K562 (cell line): ENCODE measurements around the gene ERICH6. TPM values are rescaled to one million over a fixed set of nuclear protein-coding genes. Genes with fewer than 3 reads are reported as not detected.

ENCODE experiments used
- CBFB ChIP-seq: sonication (generic); formaldehyde crosslinking; IDR thresholded peaks from 2 replicates; pipeline ENCODE4 v1.4.0; 2020; ENCODE audit warnings: mild to moderate bottlenecking, missing genetic modification reagents
- CCNT2 ChIP-seq: IDR thresholded peaks from 2 replicates; pipeline ENCODE4 v1.6.1; 2011; ENCODE audit warnings: borderline replicate concordance, low read depth, mild to moderate bottlenecking, moderate library complexity, mixed read lengths, low read length; ENCODE audit not compliant: insufficient read length; ENCODE audit errors: extremely low read depth
- EHMT2 ChIP-seq: fragments of 450-650 bp; IDR thresholded peaks from 2 replicates; pipeline ENCODE4 v1.6.1; 2018; ENCODE audit warnings: antibody characterized with exemption
- GABPB2 ChIP-seq: fragments of 250-450 bp; sonication (Bioruptor Pico); conservative IDR thresholded peaks from 2 replicates; pipeline ENCODE4 v1.5.1; 2021; ENCODE audit warnings: mild to moderate bottlenecking
- MED1 ChIP-seq: sonication (generic); formaldehyde crosslinking; IDR thresholded peaks from 2 replicates; pipeline ENCODE4 v1.8.1; 2023; ENCODE audit warnings: missing genetic modification reagents, borderline replicate concordance
- NFIX ChIP-seq: fragments of 250-450 bp; sonication (Bioruptor Pico); IDR thresholded peaks from 2 replicates; pipeline ENCODE4 v1.4.0; 2020; ENCODE audit warnings: low read depth, mild to moderate bottlenecking, moderate library complexity
- RBFOX2 ChIP-seq: fragments of 200-400 bp; formaldehyde crosslinking; IDR thresholded peaks from 2 replicates; pipeline ENCODE4 v1.6.1; 2017; ENCODE audit warnings: low read depth, mild to moderate bottlenecking, low read length, moderate library complexity
- SRSF9 ChIP-seq: fragments of 200-400 bp; formaldehyde crosslinking; IDR thresholded peaks from 2 replicates; pipeline ENCODE4 v1.6.1; 2017; ENCODE audit warnings: low read depth, low read length, borderline replicate concordance
- TCF7L2 ChIP-seq: fragments of 150-350 bp; IDR thresholded peaks from 2 replicates; pipeline ENCODE4 v1.6.1; 2016; ENCODE audit warnings: low read depth, mild to moderate bottlenecking, low read length, moderate library complexity
- TEAD2 ChIP-seq: fragments of 450-650 bp; IDR thresholded peaks from 2 replicates; pipeline ENCODE4 v1.6.1; 2016; ENCODE audit warnings: missing genetic modification characterization, control low read depth, missing compliant biosample characterization
- ZNF232 ChIP-seq: sonication (generic); formaldehyde crosslinking; IDR thresholded peaks from 2 replicates; pipeline ENCODE4 v1.8.0; 2022; ENCODE audit warnings: mild to moderate bottlenecking, missing genetic modification reagents
- ZNF24 ChIP-seq: fragments of 450-650 bp; IDR thresholded peaks from 2 replicates; pipeline ENCODE4 v1.6.1; 2016
- ZNF431 ChIP-seq: sonication (generic); formaldehyde crosslinking; IDR thresholded peaks from 2 replicates; pipeline ENCODE4 v1.8.0; 2022; ENCODE audit warnings: mild to moderate bottlenecking, missing genetic modification reagents
- ZNF764 ChIP-seq: fragments of 250-450 bp; sonication (Bioruptor Pico); IDR thresholded peaks from 2 replicates; pipeline ENCODE4 v1.4.0; 2020; ENCODE audit warnings: low read depth, mild to moderate bottlenecking, moderate library complexity
- polyA plus RNA-seq, 8 experiments: library from polyadenylated mRNA; depleted of rRNA in 4 of 8; stranded (reverse) in 5 of 8; unstranded in 3 of 8; fragments of >200 nt; fragmentation: Nextera tagmentation in 2 of 8; fragmentation: Illumina TruSeq in 1 of 8; extraction: Ambion mirVana in 2 of 8; extraction: Trizol in 1 of 8; gene quantifications; 2 replicates each; pipeline versions ENCODE4 v1.2.1 to v1.2.3, GENCODE V29; 2011 to 2014; ENCODE audit warnings: inconsistent platforms in 1 of 8, missing spikeins in 1 of 8
- total RNA-seq, 7 experiments: library from RNA; depleted of rRNA in 6 of 7; stranded (reverse); fragments of >200 nt in 6 of 7; fragmentation: Illumina TruSeq in 2 of 7; extraction: Trizol in 2 of 7; gene quantifications; 2 replicates each; pipeline versions ENCODE4 v1.2.1 to v1.2.3, GENCODE V29; 2011 to 2021; ENCODE audit warnings: low replicate concordance in 1 of 7
- TF ChIP-seq, protein P1 (sequence below): fragments of 200-800 bp; sonication (Bioruptor generic); IDR thresholded peaks from 2 replicates; pipeline ENCODE4 v1.6.1; 2017; ENCODE audit warnings: missing genetic modification characterization, missing compliant biosample characterization
- TF ChIP-seq, protein P2 (sequence below): fragments of 250-450 bp; sonication (Bioruptor Pico); IDR thresholded peaks from 2 replicates; pipeline ENCODE4 v1.8.0; 2022; ENCODE audit warnings: moderate library complexity, mild to moderate bottlenecking, inconsistent platforms
- TF ChIP-seq, protein P3 (sequence below): IDR thresholded peaks from 3 replicates; pipeline ENCODE4 v1.6.1; 2011; ENCODE audit warnings: borderline replicate concordance, mild to moderate bottlenecking, moderate library complexity; ENCODE audit not compliant: insufficient read length; ENCODE audit errors: extremely low read depth
- TF ChIP-seq, protein P4 (sequence below): fragments of 450-650 bp; IDR thresholded peaks from 2 replicates; pipeline ENCODE4 v1.6.1; 2016; ENCODE audit warnings: low read depth, mild to moderate bottlenecking, moderate library complexity
- TF ChIP-seq, protein P5 (sequence below), 2 experiments: fragments of 200-800 bp in 1 of 2; sonication (Bioruptor generic) in 1 of 2; sonication (generic) in 1 of 2; formaldehyde crosslinking in 1 of 2; IDR thresholded peaks in 1 of 2; conservative IDR thresholded peaks in 1 of 2; 2 replicates each; pipeline versions ENCODE4 v1.5.0 to v1.6.1; 2016 to 2020; ENCODE audit warnings: missing compliant biosample characterization in 1 of 2, missing genetic modification characterization in 1 of 2, missing genetic modification reagents in 1 of 2

The ERICH6 gene
- total and polyA plus RNA-seq, 9 of the 15 experiments (the other 6 are each of a cell fraction or from before 2014, with no cell fraction given) = not detected

DNA sequence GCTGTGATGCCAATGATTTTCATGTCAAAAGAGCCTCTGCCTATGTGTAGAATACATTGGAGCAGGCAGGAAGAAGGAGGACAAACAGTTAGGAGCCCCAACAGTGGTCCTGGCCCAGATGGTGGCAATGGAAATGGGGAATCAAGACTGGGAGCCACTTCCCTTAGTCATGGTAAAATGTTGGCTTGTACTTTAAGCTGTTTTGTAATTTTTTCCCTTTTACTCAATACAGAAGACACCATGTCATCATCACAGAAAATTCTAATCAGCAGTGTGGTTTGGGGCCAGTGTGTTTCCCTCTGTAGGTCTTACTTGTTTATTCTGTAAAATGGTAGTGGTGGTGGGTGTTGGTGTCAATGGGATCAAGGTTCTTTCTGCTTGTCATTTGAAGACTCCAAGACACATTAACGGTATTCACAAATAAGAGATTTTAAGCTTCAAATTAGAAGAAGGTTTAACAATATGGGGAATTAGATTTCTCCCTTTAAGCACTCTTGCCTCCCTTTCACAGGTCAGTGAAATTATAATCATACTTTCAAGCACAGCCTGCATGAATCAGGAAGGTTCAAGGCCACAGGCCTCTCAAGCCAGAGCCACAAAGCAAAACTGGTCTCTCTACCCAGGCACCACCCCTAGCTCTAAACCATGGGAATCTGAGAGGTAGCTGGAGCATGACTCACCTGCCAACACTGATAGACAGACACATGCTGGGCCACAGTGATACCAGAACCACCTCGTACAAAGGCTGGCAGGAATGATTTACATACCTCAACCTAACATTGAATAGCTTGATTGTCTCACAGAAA is 34.4 kb upstream of the ERICH6 start (continued):
- TF ChIP-seq, protein P1, sequence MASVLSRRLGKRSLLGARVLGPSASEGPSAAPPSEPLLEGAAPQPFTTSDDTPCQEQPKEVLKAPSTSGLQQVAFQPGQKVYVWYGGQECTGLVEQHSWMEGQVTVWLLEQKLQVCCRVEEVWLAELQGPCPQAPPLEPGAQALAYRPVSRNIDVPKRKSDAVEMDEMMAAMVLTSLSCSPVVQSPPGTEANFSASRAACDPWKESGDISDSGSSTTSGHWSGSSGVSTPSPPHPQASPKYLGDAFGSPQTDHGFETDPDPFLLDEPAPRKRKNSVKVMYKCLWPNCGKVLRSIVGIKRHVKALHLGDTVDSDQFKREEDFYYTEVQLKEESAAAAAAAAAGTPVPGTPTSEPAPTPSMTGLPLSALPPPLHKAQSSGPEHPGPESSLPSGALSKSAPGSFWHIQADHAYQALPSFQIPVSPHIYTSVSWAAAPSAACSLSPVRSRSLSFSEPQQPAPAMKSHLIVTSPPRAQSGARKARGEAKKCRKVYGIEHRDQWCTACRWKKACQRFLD = 0 out of 2 replicates have a peak, but pooled peaks have one; percentile 2
- TF ChIP-seq GABPB2 (no peak), ZNF24 (no peak), MED1 (CRISPR knock-in tag) (no peak), CCNT2 (peak; percentile 46), TEAD2 (tag) (no peak), ZNF431 (CRISPR knock-in tag) (no peak), NFIX (CRISPR knock-in tag) (no peak), TCF7L2 (no peak), ZNF764 (no peak), SRSF9 (no peak), ZNF232 (CRISPR knock-in tag) (no peak), CBFB (CRISPR knock-in tag) (no peak), RBFOX2 (no peak), EHMT2 (no peak)
- TF ChIP-seq, protein P2, sequence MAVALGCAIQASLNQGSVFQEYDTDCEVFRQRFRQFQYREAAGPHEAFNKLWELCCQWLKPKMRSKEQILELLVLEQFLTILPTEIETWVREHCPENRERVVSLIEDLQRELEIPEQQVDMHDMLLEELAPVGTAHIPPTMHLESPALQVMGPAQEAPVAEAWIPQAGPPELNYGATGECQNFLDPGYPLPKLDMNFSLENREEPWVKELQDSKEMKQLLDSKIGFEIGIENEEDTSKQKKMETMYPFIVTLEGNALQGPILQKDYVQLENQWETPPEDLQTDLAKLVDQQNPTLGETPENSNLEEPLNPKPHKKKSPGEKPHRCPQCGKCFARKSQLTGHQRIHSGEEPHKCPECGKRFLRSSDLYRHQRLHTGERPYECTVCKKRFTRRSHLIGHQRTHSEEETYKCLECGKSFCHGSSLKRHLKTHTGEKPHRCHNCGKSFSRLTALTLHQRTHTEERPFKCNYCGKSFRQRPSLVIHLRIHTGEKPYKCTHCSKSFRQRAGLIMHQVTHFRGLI (CRISPR knock-in tag) = no peak
- TF ChIP-seq, protein P3, sequence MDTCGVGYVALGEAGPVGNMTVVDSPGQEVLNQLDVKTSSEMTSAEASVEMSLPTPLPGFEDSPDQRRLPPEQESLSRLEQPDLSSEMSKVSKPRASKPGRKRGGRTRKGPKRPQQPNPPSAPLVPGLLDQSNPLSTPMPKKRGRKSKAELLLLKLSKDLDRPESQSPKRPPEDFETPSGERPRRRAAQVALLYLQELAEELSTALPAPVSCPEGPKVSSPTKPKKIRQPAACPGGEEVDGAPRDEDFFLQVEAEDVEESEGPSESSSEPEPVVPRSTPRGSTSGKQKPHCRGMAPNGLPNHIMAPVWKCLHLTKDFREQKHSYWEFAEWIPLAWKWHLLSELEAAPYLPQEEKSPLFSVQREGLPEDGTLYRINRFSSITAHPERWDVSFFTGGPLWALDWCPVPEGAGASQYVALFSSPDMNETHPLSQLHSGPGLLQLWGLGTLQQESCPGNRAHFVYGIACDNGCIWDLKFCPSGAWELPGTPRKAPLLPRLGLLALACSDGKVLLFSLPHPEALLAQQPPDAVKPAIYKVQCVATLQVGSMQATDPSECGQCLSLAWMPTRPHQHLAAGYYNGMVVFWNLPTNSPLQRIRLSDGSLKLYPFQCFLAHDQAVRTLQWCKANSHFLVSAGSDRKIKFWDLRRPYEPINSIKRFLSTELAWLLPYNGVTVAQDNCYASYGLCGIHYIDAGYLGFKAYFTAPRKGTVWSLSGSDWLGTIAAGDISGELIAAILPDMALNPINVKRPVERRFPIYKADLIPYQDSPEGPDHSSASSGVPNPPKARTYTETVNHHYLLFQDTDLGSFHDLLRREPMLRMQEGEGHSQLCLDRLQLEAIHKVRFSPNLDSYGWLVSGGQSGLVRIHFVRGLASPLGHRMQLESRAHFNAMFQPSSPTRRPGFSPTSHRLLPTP = no peak
- TF ChIP-seq, protein P4, sequence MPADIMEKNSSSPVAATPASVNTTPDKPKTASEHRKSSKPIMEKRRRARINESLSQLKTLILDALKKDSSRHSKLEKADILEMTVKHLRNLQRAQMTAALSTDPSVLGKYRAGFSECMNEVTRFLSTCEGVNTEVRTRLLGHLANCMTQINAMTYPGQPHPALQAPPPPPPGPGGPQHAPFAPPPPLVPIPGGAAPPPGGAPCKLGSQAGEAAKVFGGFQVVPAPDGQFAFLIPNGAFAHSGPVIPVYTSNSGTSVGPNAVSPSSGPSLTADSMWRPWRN = no peak
- TF ChIP-seq, protein P5, sequence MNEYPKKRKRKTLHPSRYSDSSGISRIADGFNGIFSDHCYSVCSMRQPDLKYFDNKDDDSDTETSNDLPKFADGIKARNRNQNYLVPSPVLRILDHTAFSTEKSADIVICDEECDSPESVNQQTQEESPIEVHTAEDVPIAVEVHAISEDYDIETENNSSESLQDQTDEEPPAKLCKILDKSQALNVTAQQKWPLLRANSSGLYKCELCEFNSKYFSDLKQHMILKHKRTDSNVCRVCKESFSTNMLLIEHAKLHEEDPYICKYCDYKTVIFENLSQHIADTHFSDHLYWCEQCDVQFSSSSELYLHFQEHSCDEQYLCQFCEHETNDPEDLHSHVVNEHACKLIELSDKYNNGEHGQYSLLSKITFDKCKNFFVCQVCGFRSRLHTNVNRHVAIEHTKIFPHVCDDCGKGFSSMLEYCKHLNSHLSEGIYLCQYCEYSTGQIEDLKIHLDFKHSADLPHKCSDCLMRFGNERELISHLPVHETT (CRISPR knock-in tag; conservative IDR thresholded peaks at IDR 0.05 in 1 of 2, IDR thresholded peaks at IDR 0.05 in 1 of 2) = no peak
